H1 (cell line): ENCODE data around the gene EIF4A3. TPM values are rescaled to one million over a fixed set of nuclear protein-coding genes. Genes with fewer than 3 reads are reported as not detected.

Experiments
- CTCF ChIA-PET: fragments of 300-600 bp; sonication (Branson Sonifier 250); formaldehyde crosslinking; loops from one replicate; lab custom pipeline; 2021; ENCODE audit not compliant: partially characterized antibody; lab: Charles Lee
- POLR2A ChIA-PET: fragments of 300-600 bp; sonication (Branson Sonifier 250); formaldehyde crosslinking; loops from one replicate; lab custom pipeline; 2021; ENCODE audit warnings: inconsistent platforms; ENCODE audit not compliant: partially characterized antibody; lab: Charles Lee
- DNase-seq, 2 experiments: peaks; one replicate each; pipeline versions ENCODE4 v3.0.0 to v3.0.0-alpha.2; 2010 to 2022; ENCODE audit warnings: low spot score in 2 of 2, low read depth in 1 of 2, mixed read lengths in 1 of 2
- FAIRE-seq: peaks from 2 replicates; lab custom pipeline; 2011; peaks lifted over from hg19 to GRCh38; lab: Jason Lieb, UNC
- H2AFZ ChIP-seq: 2 replicates; pipeline ENCODE4 v1.8.1; 2012; ENCODE audit warnings: low read length, inconsistent platforms
- H2AK5ac ChIP-seq: 2 replicates; pipeline ENCODE4 v1.6.1; 2013; ENCODE audit warnings: low read depth, low read length
- H2BK120ac ChIP-seq: replicated peaks from 2 replicates; pipeline ENCODE3; 2013; ENCODE audit warnings: low read depth, low read length, inconsistent platforms
- H2BK12ac ChIP-seq: 2 replicates; pipeline ENCODE4 v1.6.1; 2013; ENCODE audit warnings: low read depth, low read length
- H2BK15ac ChIP-seq: 2 replicates; pipeline ENCODE4 v1.6.1; 2013; ENCODE audit warnings: low read length
- H2BK20ac ChIP-seq: 2 replicates; pipeline ENCODE4 v1.6.1; 2013; ENCODE audit warnings: low read length
- H2BK5ac ChIP-seq: 2 replicates; pipeline ENCODE4 v1.6.1; 2013; ENCODE audit warnings: low read depth, low read length
- H3K14ac ChIP-seq: 2 replicates; pipeline ENCODE4 v1.6.1; 2013; ENCODE audit warnings: inconsistent platforms; ENCODE audit not compliant: insufficient read length
- H3K18ac ChIP-seq: 2 replicates; pipeline ENCODE4 v1.6.1; 2013; ENCODE audit warnings: low read length; ENCODE audit errors: extremely low read depth
- H3K23ac ChIP-seq: 2 replicates; pipeline ENCODE4 v1.6.1; 2013; ENCODE audit warnings: inconsistent platforms; ENCODE audit not compliant: insufficient read length
- H3K23me2 ChIP-seq: 2 replicates; pipeline ENCODE4 v1.6.1; 2013; ENCODE audit warnings: low read depth, low read length
- H3K27ac ChIP-seq: 2 replicates; pipeline ENCODE4 v1.6.1; 2011; ENCODE audit warnings: low read depth, low read length, inconsistent platforms
- H3K27me3 ChIP-seq, 4 experiments: replicated peaks in 1 of 4; 1 replicate in 1 of 4; 2 replicates in 3 of 4; pipeline versions ENCODE4 v1.6.1 to v1.8.1; 2011 to 2013; ENCODE audit warnings: low read length in 3 of 4, mild to moderate bottlenecking in 3 of 4, inconsistent platforms in 2 of 4, mixed read lengths in 2 of 4, moderate library complexity in 1 of 4; ENCODE audit not compliant: control insufficient read depth in 3 of 4, insufficient read depth in 3 of 4; ENCODE audit errors: extremely low read depth in 1 of 4
- H3K36me3 ChIP-seq, 4 experiments: 2 replicates each; pipeline versions ENCODE4 v1.6.1 to v1.8.1; 2011 to 2013; ENCODE audit warnings: mild to moderate bottlenecking in 4 of 4, low read length in 3 of 4, moderate library complexity in 2 of 4, control low read depth in 1 of 4, inconsistent platforms in 1 of 4; ENCODE audit not compliant: insufficient read depth in 4 of 4, control insufficient read depth in 2 of 4
- H3K4ac ChIP-seq: replicated peaks from 2 replicates; pipeline ENCODE3; 2013; ENCODE audit warnings: low read length, low read depth, mixed read lengths, inconsistent platforms; ENCODE audit not compliant: insufficient read length
- H3K4me1 ChIP-seq, 4 experiments: replicated peaks in 1 of 4; 1 replicate in 1 of 4; 2 replicates in 3 of 4; pipeline versions ENCODE4 v1.6.1 to v1.8.1; 2011 to 2013; ENCODE audit warnings: low read length in 3 of 4, inconsistent platforms in 2 of 4, mixed read lengths in 1 of 4; ENCODE audit not compliant: insufficient read depth in 4 of 4, control insufficient read depth in 3 of 4
- H3K4me2 ChIP-seq, 2 experiments: 2 replicates each; pipeline versions ENCODE4 v1.6.1 to v1.8.1; 2011 to 2013; ENCODE audit warnings: low read depth in 2 of 2, low read length in 2 of 2, control low read depth in 1 of 2, inconsistent platforms in 1 of 2, mild to moderate bottlenecking in 1 of 2; ENCODE audit not compliant: insufficient read depth in 1 of 2
- H3K4me3 ChIP-seq, 4 experiments: fragments of 200-600, 300-600 bp in 1 of 4; sonication (generic), shearing (Covaris generic), sonication (Bioruptor Twin) in 1 of 4; 2 replicates each; pipeline versions ENCODE4 v1.5.1 to v1.8.1; 2011 to 2016; ENCODE audit warnings: low read length in 4 of 4, low read depth in 3 of 4, control low read depth in 2 of 4, inconsistent platforms in 2 of 4, mild to moderate bottlenecking in 2 of 4, mixed read lengths in 1 of 4, moderate library complexity in 1 of 4; ENCODE audit not compliant: insufficient read depth in 2 of 4; ENCODE audit errors: extremely low read depth in 1 of 4
- H3K56ac ChIP-seq: replicated peaks from 2 replicates; pipeline ENCODE3; 2013; ENCODE audit warnings: low read depth, mild to moderate bottlenecking, mixed read lengths, low read length, inconsistent platforms; ENCODE audit not compliant: insufficient read length
- H3K79me1 ChIP-seq: 2 replicates; pipeline ENCODE4 v1.6.1; 2013; ENCODE audit warnings: low read depth, low read length, control low read depth
- H3K79me2 ChIP-seq, 2 experiments: 2 replicates each; pipeline versions ENCODE4 v1.6.1 to v1.8.1; 2012 to 2013; ENCODE audit warnings: low read length in 2 of 2, mild to moderate bottlenecking in 2 of 2, inconsistent platforms in 1 of 2; ENCODE audit not compliant: insufficient read depth in 2 of 2, control insufficient read depth in 1 of 2
- H3K9ac ChIP-seq, 4 experiments: replicated peaks in 1 of 4; 1 replicate in 1 of 4; 2 replicates in 3 of 4; pipeline versions ENCODE4 v1.6.1 to v1.8.1; 2011 to 2013; ENCODE audit warnings: low read depth in 3 of 4, low read length in 3 of 4, control low read depth in 2 of 4, mild to moderate bottlenecking in 2 of 4, moderate library complexity in 2 of 4, inconsistent platforms in 1 of 4; ENCODE audit errors: extremely low read depth in 1 of 4
- H3K9me3 ChIP-seq, 2 experiments: 2 replicates each; pipeline versions ENCODE4 v1.6.1 to v1.8.1; 2012 to 2013; ENCODE audit warnings: mild to moderate bottlenecking in 2 of 2, moderate library complexity in 2 of 2, control low read depth in 1 of 2, inconsistent platforms in 1 of 2, low read depth in 1 of 2, low read length in 1 of 2, mixed read lengths in 1 of 2; ENCODE audit not compliant: insufficient read depth in 2 of 2
- H4K20me1 ChIP-seq, 2 experiments: replicated peaks in 1 of 2; 2 replicates each; pipeline versions ENCODE3 to v1.8.1; 2011 to 2013; ENCODE audit warnings: inconsistent platforms in 2 of 2, low read length in 2 of 2, mild to moderate bottlenecking in 1 of 2; ENCODE audit not compliant: insufficient read depth in 2 of 2, control insufficient read depth in 1 of 2
- H4K5ac ChIP-seq: 2 replicates; pipeline ENCODE4 v1.6.1; 2013; ENCODE audit warnings: low read length, low read depth, mixed read lengths, inconsistent platforms; ENCODE audit not compliant: insufficient read length
- H4K8ac ChIP-seq: 2 replicates; pipeline ENCODE4 v1.8.0; 2013; ENCODE audit warnings: mild to moderate bottlenecking, moderate library complexity, low read length, inconsistent platforms; ENCODE audit not compliant: insufficient read depth; ENCODE audit errors: extremely low read depth
- H4K91ac ChIP-seq: replicated peaks from 2 replicates; pipeline ENCODE3; 2013; ENCODE audit warnings: low read length, mixed read lengths, inconsistent platforms; ENCODE audit not compliant: insufficient read length
- CBX5 ChIP-seq: fragments of 300-800, 300-1000 bp; sonication (generic); IDR thresholded peaks from 2 replicates; pipeline ENCODE4 v1.7.1; 2016; ENCODE audit warnings: antibody characterized with exemption, low read length, low read depth
- CHD2 ChIP-seq: IDR thresholded peaks from 2 replicates; pipeline ENCODE4 v1.6.1; 2012; ENCODE audit warnings: low read length, improper control_type of control experiment
- EP300 ChIP-seq, 2 experiments: IDR thresholded peaks; 1 replicate in 1 of 2; 2 replicates in 1 of 2; pipeline ENCODE4 v1.6.1; 2011 to 2012; ENCODE audit warnings: low read depth in 2 of 2, low read length in 2 of 2, mild to moderate bottlenecking in 2 of 2, borderline replicate concordance in 1 of 2, inconsistent platforms in 1 of 2, moderate library complexity in 1 of 2
- GTF2F1 ChIP-seq: IDR thresholded peaks from 2 replicates; pipeline ENCODE4 v1.6.1; 2012; ENCODE audit warnings: low read depth, low read length, improper control_type of control experiment, borderline replicate concordance
- JUN ChIP-seq: IDR thresholded peaks from 2 replicates; pipeline ENCODE4 v1.6.1; 2011; ENCODE audit warnings: low read depth, mild to moderate bottlenecking, improper control_type of control experiment, low read length
- POLR2A ChIP-seq, 2 experiments: IDR thresholded peaks; 1 replicate in 1 of 2; 2 replicates in 1 of 2; pipeline ENCODE4 v1.6.1; 2011; ENCODE audit warnings: low read depth in 2 of 2, low read length in 2 of 2, mild to moderate bottlenecking in 2 of 2; ENCODE audit errors: control extremely low read depth in 1 of 2
- RAD21 ChIP-seq, 2 experiments: IDR thresholded peaks in 1 of 2; conservative IDR thresholded peaks in 1 of 2; 2 replicates each; pipeline ENCODE4 v1.6.1; 2011; ENCODE audit warnings: low read depth in 2 of 2, low read length in 2 of 2, improper control_type of control experiment in 1 of 2, inconsistent platforms in 1 of 2, mild to moderate bottlenecking in 1 of 2, moderate library complexity in 1 of 2
- RBBP5 ChIP-seq: IDR thresholded peaks from 2 replicates; pipeline ENCODE4 v1.7.1; 2012; ENCODE audit warnings: low read depth, mild to moderate bottlenecking, inconsistent platforms, low read length, moderate library complexity, borderline replicate concordance
- TBP ChIP-seq: IDR thresholded peaks from 2 replicates; pipeline ENCODE4 v1.6.1; 2011; ENCODE audit warnings: low read depth, low read length, improper control_type of control experiment
- USF2 ChIP-seq: IDR thresholded peaks from 2 replicates; pipeline ENCODE4 v1.6.1; 2011; ENCODE audit warnings: low read length, improper control_type of control experiment
- WGBS, 2 experiments: shearing (Covaris generic) in 1 of 2; methylation state at CpG; one replicate each; pipeline versions ENCODE4 v1.1.6 to v1.1.7; 2013 to 2015; ENCODE audit warnings: low lambda C conversion rate in 2 of 2, mixed read lengths in 2 of 2, inconsistent platforms in 1 of 2, low coverage in 1 of 2, missing lambda C conversion rate in 1 of 2; ENCODE audit not compliant: insufficient replicate concordance in 2 of 2, insufficient coverage in 1 of 2, insufficient read length in 1 of 2; ENCODE audit errors: extremely low coverage in 1 of 2, missing lambda C conversion rate in 1 of 2; 5-methylcytosine and 5-hydroxymethylcytosine counted together
- polyA plus RNA-seq, 7 experiments: library from polyadenylated mRNA; depleted of rRNA in 3 of 7; stranded (reverse) in 5 of 7; unstranded in 2 of 7; fragments of >200 nt in 5 of 7; fragments of 200-250 nt in 2 of 7; gene quantifications; 1 replicate in 5 of 7; 2 replicates in 1 of 7; 4 replicates in 1 of 7; pipeline versions ENCODE4 v1.2.1 to v1.2.3, GENCODE V29; 2011 to 2013; ENCODE audit warnings: missing spikeins in 2 of 7, mixed read lengths in 2 of 7
- total RNA-seq: library from RNA; stranded (reverse); fragmentation: NEBNext Ultra II Directional; extraction: Animal tissue kit (Norgen Biotek cat#: 25700); gene quantifications from 2 replicates; pipeline ENCODE4 v1.2.1, GENCODE V29; 2021
- TF ChIP-seq, protein P1 (sequence below): IDR thresholded peaks from 2 replicates; pipeline ENCODE4 v1.6.1; 2012; ENCODE audit warnings: inconsistent platforms

The EIF4A3 gene
- total and polyA plus RNA-seq, 2 of the 8 experiments (the other 6 are each of a cell fraction or from before 2014, with no cell fraction given): 142 to 146 TPM

DNA sequence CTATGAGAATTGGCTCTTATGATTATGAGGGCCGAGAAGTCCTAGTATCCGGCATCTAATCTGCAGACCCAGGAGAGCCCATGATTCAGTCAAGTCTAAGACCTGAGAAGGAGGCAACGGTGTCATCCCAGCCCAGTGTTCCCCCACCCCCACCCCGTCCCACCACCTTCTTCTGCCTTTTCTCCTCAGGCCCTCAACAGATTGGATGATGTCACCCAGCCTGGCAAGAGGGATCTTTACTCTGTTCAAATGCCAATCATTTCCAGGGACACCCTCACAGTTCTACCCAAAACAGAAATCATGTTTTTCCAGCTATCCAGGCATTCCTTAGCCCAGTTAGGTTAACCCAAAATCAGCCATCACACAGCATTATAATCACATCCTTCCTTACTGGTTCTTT lies 55.6 kb downstream of the EIF4A3 start:
- POLR2A ChIA-PET: interaction anchor here (0.6 kb wide), 1 partner anchor 193 kb away, joined by 3 read pairs; no protein-coding TSS in a partner anchor
- TF ChIP-seq CHD2 (no peak), EP300 (IDR thresholded peaks at IDR 0.05; ENCODE audit: borderline replicate concordance in 1 of 2, low read depth in 2 of 2, low read length in 2 of 2) (no peak), USF2 (no peak), POLR2A (IDR thresholded peaks at IDR 0.05; ENCODE audit: control extremely low read depth in 1 of 2, low read depth in 2 of 2, low read length in 2 of 2) (no peak), CBX5 (no peak), RAD21 (IDR thresholded peaks at IDR 0.05 in 1 of 2, conservative IDR thresholded peaks at IDR 0.05 in 1 of 2; ENCODE audit: low read depth in 2 of 2, low read length in 2 of 2) (no peak), TBP (no peak), RBBP5 (no peak), JUN (no peak), GTF2F1 (no peak)
- TF ChIP-seq, protein P1, sequence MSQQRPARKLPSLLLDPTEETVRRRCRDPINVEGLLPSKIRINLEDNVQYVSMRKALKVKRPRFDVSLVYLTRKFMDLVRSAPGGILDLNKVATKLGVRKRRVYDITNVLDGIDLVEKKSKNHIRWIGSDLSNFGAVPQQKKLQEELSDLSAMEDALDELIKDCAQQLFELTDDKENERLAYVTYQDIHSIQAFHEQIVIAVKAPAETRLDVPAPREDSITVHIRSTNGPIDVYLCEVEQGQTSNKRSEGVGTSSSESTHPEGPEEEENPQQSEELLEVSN: no peak

More for the DNA sequence above, 55.6 kb downstream of the EIF4A3 start:
- H3K9me3 ChIP-seq: no peaks in the 10 kb centered on the region
- H3K14ac ChIP-seq: no peak overlapping the region
- DNase-seq (no peak), FAIRE-seq (no peak)
- no peaks in the 10 kb centered on the region; a peak in 1 of 7 replicates for H3K4me1 ChIP-seq
- H3K23ac ChIP-seq: no peak overlapping the region
- H4K8ac ChIP-seq: no peak overlapping the region
- no peak overlapping the region for H2BK20ac ChIP-seq
- CTCF ChIA-PET: interaction anchor here (1.2 to 4.4 kb wide), 4 partner anchors 9 to 100 kb away, joined by 3 to 33 read pairs (median 4); partner anchors contain the start of gene GAA
- H3K4me3 ChIP-seq: no peak overlapping the region
- no peak overlapping the region for H2BK15ac ChIP-seq
- H2AFZ ChIP-seq: no peak overlapping the region
- no peak overlapping the region for H2AK5ac ChIP-seq
- H3K36me3 ChIP-seq: no peaks in the 10 kb centered on the region
- no peak overlapping the region for H3K27ac ChIP-seq
- H4K91ac ChIP-seq: no peak overlapping the region
- no peak overlapping the region for H2BK120ac ChIP-seq
- H3K18ac ChIP-seq: no peak overlapping the region
- H3K79me1 ChIP-seq: no peaks in the 10 kb centered on the region
- H3K4ac ChIP-seq: no peak overlapping the region
- no peaks in the 10 kb centered on the region for H4K20me1 ChIP-seq
- H4K5ac ChIP-seq: no peak overlapping the region
- H3K4me2 ChIP-seq: no peak overlapping the region
- H2BK5ac ChIP-seq: no peak overlapping the region
- no peaks in the 10 kb centered on the region for H3K23me2 ChIP-seq
- H3K27me3 ChIP-seq: no peaks in the 10 kb centered on the region
- no peaks in the 10 kb centered on the region for H3K79me2 ChIP-seq
- H2BK12ac ChIP-seq: no peak overlapping the region
- WGBS, 2 experiments: 86% methylated on average over 3 of the region's 4 CpGs; no CpG with 5 or more reads in 1 of the 2 experiments
- H3K9ac ChIP-seq: no peak overlapping the region
- no peak overlapping the region for H3K56ac ChIP-seq
